Measurements from ENCODE around the gene MAVS.
"Not testable (repeated sequence)": the region's sequence is repeated elsewhere in the genome, so short reads cannot be mapped to it uniquely, and the experiment has no call there.

GRCh38 chr20:3878921-3879274 is 32.3 kb downstream of the MAVS start:
- TF ChIP-seq CTCF (IDR thresholded peaks at IDR 0.05); TEAD4 (IDR thresholded peaks at IDR 0.05; ENCODE audit: borderline replicate concordance, insufficient read depth); POLR2AphosphoS5 (IDR thresholded peaks at IDR 0.05; ENCODE audit: low read depth, low read length); JUND (IDR thresholded peaks at IDR 0.05); PBX3 (IDR thresholded peaks at IDR 0.05); TAF1 (IDR thresholded peaks at IDR 0.05; ENCODE audit: borderline replicate concordance, low read depth, low read length); MAX (IDR thresholded peaks at IDR 0.05; ENCODE audit: low read depth); MXI1 (IDR thresholded peaks at IDR 0.05; ENCODE audit: low read depth, low read length); RFX5 (IDR thresholded peaks at IDR 0.05; ENCODE audit: low read length); EZH2phosphoT487 (IDR thresholded peaks at IDR 0.05; ENCODE audit: borderline replicate concordance, low read depth); SIN3A (IDR thresholded peaks at IDR 0.05; ENCODE audit: borderline replicate concordance, low read depth, low read length); USF2 (IDR thresholded peaks at IDR 0.05; ENCODE audit: borderline replicate concordance, low read depth, low read length); IRF3 (IDR thresholded peaks at IDR 0.05; ENCODE audit: low read depth, low read length); EP300 (IDR thresholded peaks at IDR 0.05; ENCODE audit: borderline replicate concordance in 1 of 2, low read depth in 1 of 2, low read length in 1 of 2): not testable (repeated sequence)

Data from SK-N-SH (cell line).